Neuronal stem cell (in vitro differentiated cells): Measurements from ENCODE around the gene RSPO3.

Experiments used
- DNase-seq: peaks from one replicate; pipeline ENCODE4 v3.0.0-alpha.2; 2013; ENCODE audit warnings: low spot score
- H2AFZ ChIP-seq: one replicate; pipeline ENCODE4 v1.6.1; 2013; ENCODE audit warnings: mild to moderate bottlenecking, low read length, inconsistent platforms
- H2AK5ac ChIP-seq: 2 replicates; pipeline ENCODE4 v1.6.1; 2013; ENCODE audit warnings: low read depth, mild to moderate bottlenecking, inconsistent platforms, low read length, moderate library complexity, mixed read lengths
- H2BK120ac ChIP-seq: 2 replicates; pipeline ENCODE4 v1.6.1; 2013; ENCODE audit warnings: low read depth, mild to moderate bottlenecking, inconsistent platforms, low read length, moderate library complexity, mixed read lengths
- H2BK12ac ChIP-seq: one replicate; pipeline ENCODE4 v1.6.1; 2013; ENCODE audit warnings: low read length, inconsistent platforms
- H2BK15ac ChIP-seq: 2 replicates; pipeline ENCODE4 v1.6.1; 2013; ENCODE audit warnings: mild to moderate bottlenecking, low read length, inconsistent platforms, mixed read lengths
- H2BK5ac ChIP-seq: one replicate; pipeline ENCODE4 v1.6.1; 2013; ENCODE audit warnings: inconsistent platforms, mild to moderate bottlenecking, low read length, moderate library complexity
- H3K14ac ChIP-seq: one replicate; pipeline ENCODE4 v1.6.1; 2013; ENCODE audit warnings: low read length, inconsistent platforms
- H3K18ac ChIP-seq: 2 replicates; pipeline ENCODE4 v1.6.1; 2013; ENCODE audit warnings: low read length, inconsistent platforms
- H3K23ac ChIP-seq: 2 replicates; pipeline ENCODE4 v1.6.1; 2013; ENCODE audit warnings: low read depth, mild to moderate bottlenecking, mixed read lengths, low read length, inconsistent platforms; ENCODE audit not compliant: poor library complexity
- H3K27ac ChIP-seq: replicated peaks from 3 replicates; pipeline ENCODE4 v1.5.1; 2013; ENCODE audit warnings: low read length, inconsistent platforms
- H3K27me3 ChIP-seq, 3 experiments: 2 replicates each; pipeline ENCODE4 v1.6.1; 2013; ENCODE audit warnings: low read length in 3 of 3, mild to moderate bottlenecking in 2 of 3, inconsistent platforms in 1 of 3, low read depth in 1 of 3, mixed read lengths in 1 of 3, moderate library complexity in 1 of 3; ENCODE audit not compliant: control insufficient read depth in 3 of 3, insufficient read depth in 3 of 3
- H3K36me3 ChIP-seq, 2 donors: replicated peaks in 1 of 2; 2 replicates each; pipeline ENCODE4 v1.6.1; 2013; ENCODE audit warnings: low read length in 2 of 2; ENCODE audit not compliant: control insufficient read depth in 2 of 2, insufficient read depth in 2 of 2
- H3K4ac ChIP-seq: 2 replicates; pipeline ENCODE4 v1.6.1; 2013; ENCODE audit warnings: inconsistent platforms, mild to moderate bottlenecking, low read length, moderate library complexity
- H3K4me1 ChIP-seq, 2 donors: 1 replicate in 1 of 2; 2 replicates in 1 of 2; pipeline ENCODE4 v1.6.1; 2013; ENCODE audit warnings: low read length in 2 of 2, low read depth in 1 of 2; ENCODE audit not compliant: control insufficient read depth in 2 of 2, insufficient read depth in 1 of 2
- H3K4me2 ChIP-seq: one replicate; pipeline ENCODE4 v1.6.1; 2013; ENCODE audit warnings: mild to moderate bottlenecking, low read length, inconsistent platforms; ENCODE audit not compliant: insufficient read depth, poor library complexity, severe bottlenecking
- H3K4me3 ChIP-seq, 2 donors: 2 replicates each; pipeline ENCODE4 v1.5.1; 2013; ENCODE audit warnings: low read length in 2 of 2, mild to moderate bottlenecking in 2 of 2, inconsistent platforms in 1 of 2, moderate library complexity in 1 of 2
- H3K79me1 ChIP-seq: one replicate; pipeline ENCODE4 v1.6.1; 2013; ENCODE audit warnings: low read depth, mild to moderate bottlenecking, inconsistent platforms, low read length, moderate library complexity
- H3K9ac ChIP-seq: one replicate; pipeline ENCODE4 v1.6.1; 2013; ENCODE audit warnings: mild to moderate bottlenecking, low read depth, low read length, inconsistent platforms; ENCODE audit not compliant: poor library complexity
- H3K9me3 ChIP-seq, 2 donors: replicated peaks in 1 of 2; 2 replicates each; pipeline versions ENCODE3 to v1.6.1; 2013; ENCODE audit warnings: low read length in 2 of 2, mild to moderate bottlenecking in 2 of 2, inconsistent platforms in 1 of 2, low read depth in 1 of 2, mixed read lengths in 1 of 2, moderate library complexity in 1 of 2; ENCODE audit not compliant: control insufficient read depth in 2 of 2, insufficient read depth in 1 of 2
- H4K8ac ChIP-seq: one replicate; pipeline ENCODE4 v1.6.1; 2013; ENCODE audit warnings: low read depth, mild to moderate bottlenecking, inconsistent platforms, low read length, moderate library complexity
- H4K91ac ChIP-seq: one replicate; pipeline ENCODE4 v1.6.1; 2013; ENCODE audit warnings: low read length, low read depth, mild to moderate bottlenecking, inconsistent platforms; ENCODE audit not compliant: poor library complexity
- WGBS, 2 donors: extraction: QIAGEN DNeasy Blood & Tissue Kit; methylation state at CpG; one replicate each; pipeline ENCODE4 v1.1.7; 2013; ENCODE audit warnings: missing lambda C conversion rate in 2 of 2, mixed read lengths in 1 of 2; ENCODE audit not compliant: insufficient read length in 2 of 2, insufficient replicate concordance in 1 of 2; ENCODE audit errors: extremely low coverage in 2 of 2; 5-methylcytosine and 5-hydroxymethylcytosine counted together

RSPO3 gene

GRCh38 chr6:127201321-127201720 lies 82.8 kb downstream of the RSPO3 start:
- H4K91ac ChIP-seq, result no peak overlapping the region
- no peak overlapping the region for H3K27ac ChIP-seq

DNA sequence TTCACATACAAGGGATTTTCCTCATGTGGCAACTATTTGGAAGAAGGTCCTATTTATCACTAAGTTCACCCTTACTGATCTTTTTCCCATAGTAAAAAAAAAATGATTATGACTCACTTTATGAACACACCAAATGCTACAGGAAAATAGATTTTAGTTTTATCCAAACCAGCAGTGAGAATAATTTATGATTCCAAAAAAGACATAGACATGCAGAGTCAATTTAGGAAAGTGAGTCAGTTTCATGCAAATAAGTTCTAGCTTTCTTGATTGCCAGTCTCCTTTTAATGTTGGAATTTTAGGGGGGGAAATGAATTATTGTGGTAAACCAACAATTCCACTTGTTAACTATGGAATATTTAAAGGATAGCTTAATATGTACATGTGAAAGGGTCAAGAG lies 84.2 kb downstream of the RSPO3 start:
- Histone ChIP-seq H3K27ac (no peak overlapping the region), H3K4me3 (no peak overlapping the region), H3K18ac (no peak overlapping the region), H2AFZ (no peak overlapping the region), H2BK15ac (no peak overlapping the region), H3K4ac (no peak overlapping the region), H2BK5ac (no peak overlapping the region), H2BK12ac (no peak overlapping the region), H3K4me2 (no peak overlapping the region), H3K36me3 (no peaks in the 10 kb centered on the region), H2AK5ac (no peak overlapping the region), H3K9me3 (no peaks in the 10 kb centered on the region), H3K27me3 (no peaks in the 10 kb centered on the region), H3K9ac (no peak overlapping the region), H2BK120ac (no peak overlapping the region), H3K79me1 (peaks cover 1% of the 10 kb centered on the region), H4K8ac (no peak overlapping the region), H3K14ac (no peak overlapping the region), H3K4me1 (peaks cover 0 to 4% of the 10 kb centered on the region in 2 donors), H4K91ac (no peak overlapping the region), H3K23ac (no peak overlapping the region)
- no peak for DNase-seq

More at GRCh38 chr6:127201321-127201720, 82.8 kb downstream of the RSPO3 start:
- Histone ChIP-seq H3K4me2 (no peak overlapping the region), H2BK120ac (no peak overlapping the region), H3K79me1 (peaks cover 1% of the 10 kb centered on the region), H3K9me3 (no peaks in the 10 kb centered on the region), H3K4me3 (no peak overlapping the region), H2BK5ac (no peak overlapping the region), H2AFZ (no peak overlapping the region), H3K14ac (no peak overlapping the region), H3K4ac (no peak overlapping the region), H3K27me3 (no peaks in the 10 kb centered on the region), H4K8ac (no peak overlapping the region), H3K9ac (no peak overlapping the region), H2BK12ac (no peak overlapping the region), H2BK15ac (no peak overlapping the region), H2AK5ac (no peak overlapping the region), H3K23ac (no peak overlapping the region), H3K4me1 (peaks cover 0 to 4% of the 10 kb centered on the region in 2 donors), H3K18ac (no peak overlapping the region), H3K36me3 (no peaks in the 10 kb centered on the region)
- DNase-seq, result no peak
- no CpG with 5 or more reads among the region's 2 CpGs for WGBS, 2 donors

DNA sequence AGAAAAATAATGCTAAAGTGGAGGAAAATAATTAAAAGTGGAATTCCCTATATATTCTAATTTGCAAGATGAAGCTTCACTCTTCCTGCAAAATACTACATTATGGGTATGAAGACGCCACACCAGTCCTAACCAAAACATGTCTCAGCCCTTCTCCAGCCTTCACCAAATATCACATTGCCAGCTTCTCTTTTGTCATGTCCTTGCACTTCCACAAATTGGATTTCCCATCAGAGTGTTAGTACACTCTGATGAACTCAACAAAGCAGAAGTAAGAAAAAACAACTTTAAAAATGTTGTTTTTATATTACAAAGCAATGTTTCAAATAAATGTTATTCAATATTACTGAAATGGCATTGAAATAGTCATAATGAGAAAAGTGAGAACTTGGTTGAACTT lies 85.8 kb downstream of the RSPO3 start:
- no peak overlapping the region for H2BK5ac ChIP-seq
- H3K36me3 ChIP-seq, result no peaks in the 10 kb centered on the region
- H2BK12ac ChIP-seq, result no peak overlapping the region
- H2AFZ ChIP-seq, result no peak overlapping the region
- H3K4me2 ChIP-seq, result no peak overlapping the region
- H2AK5ac ChIP-seq, result no peak overlapping the region
- H3K14ac ChIP-seq, result no peak overlapping the region
- H3K23ac ChIP-seq, result no peak overlapping the region
- no peak for DNase-seq
- no peaks in the 10 kb centered on the region for H3K27me3 ChIP-seq
- no peak overlapping the region for H2BK15ac ChIP-seq
- no peak overlapping the region for H2BK120ac ChIP-seq
- H4K91ac ChIP-seq, result no peak overlapping the region
- H4K8ac ChIP-seq, result no peak overlapping the region
- peaks cover 0 to 4% of the 10 kb centered on the region in 2 donors for H3K4me1 ChIP-seq
- no peaks in the 10 kb centered on the region for H3K9me3 ChIP-seq
- no CpG with 5 or more reads among the region's 1 CpG for WGBS, 2 donors
- H3K4ac ChIP-seq, result no peak overlapping the region
- peaks cover 1% of the 10 kb centered on the region for H3K79me1 ChIP-seq
- H3K9ac ChIP-seq, result no peak overlapping the region
- no peak overlapping the region for H3K27ac ChIP-seq
- no peak overlapping the region for H3K18ac ChIP-seq
- no peak overlapping the region for H3K4me3 ChIP-seq

- Histone ChIP-seq H2BK15ac (no peak overlapping the region), H4K91ac (no peak overlapping the region), H3K14ac (no peak overlapping the region), H2AFZ (no peak overlapping the region), H2AK5ac (no peak overlapping the region), H3K27ac (no peak overlapping the region), H3K4me3 (no peak overlapping the region), H2BK5ac (no peak overlapping the region), H3K4me2 (no peak overlapping the region), H4K8ac (no peak overlapping the region), H3K9me3 (no peaks in the 10 kb centered on the region), H2BK120ac (no peak overlapping the region), H3K23ac (no peak overlapping the region), H2BK12ac (no peak overlapping the region), H3K4ac (no peak overlapping the region), H3K9ac (no peak overlapping the region), H3K27me3 (no peaks in the 10 kb centered on the region), H3K79me1 (peaks cover 1% of the 10 kb centered on the region), H3K4me1 (peaks cover 0 to 4% of the 10 kb centered on the region in 2 donors), H3K18ac (no peak overlapping the region), H3K36me3 (no peaks in the 10 kb centered on the region)
- WGBS, 2 donors, result no CpG with 5 or more reads among the region's 2 CpGs
- no peak for DNase-seq
These were observed 86.6 kb downstream of the RSPO3 start for GRCh38 chr6:127205036-127205435.
